Esophagus (tissue), 2 donors: Measurements from ENCODE around the gene GZMM. TPM values are rescaled to one million over a fixed set of nuclear protein-coding genes. Genes with fewer than 3 reads are reported as not detected.
A peak's percentile ranks its signal among the peaks of the same experiment; 100 is the strongest.

Experiments
- H3K27ac ChIP-seq, 2 donors: one replicate each; pipeline ENCODE4 v1.5.1; 2013; ENCODE audit warnings: low read depth in 2 of 2, mild to moderate bottlenecking in 2 of 2, inconsistent platforms in 1 of 2, low read length in 1 of 2, moderate library complexity in 1 of 2
- H3K27me3 ChIP-seq, 2 donors: one replicate each; pipeline ENCODE4 v1.6.1; 2013; ENCODE audit warnings: low read length in 2 of 2, control low read depth in 1 of 2, mild to moderate bottlenecking in 1 of 2; ENCODE audit not compliant: insufficient read depth in 2 of 2, control insufficient read depth in 1 of 2
- H3K36me3 ChIP-seq, 2 donors: one replicate each; pipeline ENCODE4 v1.6.1; 2013; ENCODE audit warnings: low read length in 1 of 2; ENCODE audit not compliant: control insufficient read depth in 2 of 2, insufficient read depth in 2 of 2
- H3K4me1 ChIP-seq, 2 donors: one replicate each; pipeline ENCODE4 v1.6.1; 2013; ENCODE audit warnings: low read length in 1 of 2; ENCODE audit not compliant: control insufficient read depth in 2 of 2, insufficient read depth in 2 of 2
- H3K4me3 ChIP-seq, 2 donors: one replicate each; pipeline ENCODE4 v1.5.1; 2013; ENCODE audit warnings: low read length in 2 of 2, mild to moderate bottlenecking in 2 of 2, low read depth in 1 of 2, moderate library complexity in 1 of 2
- H3K9me3 ChIP-seq, 2 donors: one replicate each; pipeline ENCODE4 v1.6.1; 2013; ENCODE audit warnings: mild to moderate bottlenecking in 2 of 2, low read depth in 1 of 2, low read length in 1 of 2, moderate library complexity in 1 of 2; ENCODE audit not compliant: control insufficient read depth in 2 of 2, insufficient read depth in 1 of 2
- WGBS, 2 donors: extraction: QIAGEN DNeasy Blood & Tissue Kit; methylation state at CpG; one replicate each; pipeline ENCODE4 v1.1.7; 2013; 5-methylcytosine and 5-hydroxymethylcytosine counted together
- polyA plus RNA-seq, 2 donors: library from polyadenylated mRNA; stranded (reverse); fragments of 200-250 nt; gene quantifications; one replicate each; pipeline ENCODE4 v1.2.3, GENCODE V29; 2013
- donor health status: healthy with polysubstance abuse.
- donor health status: Bipolar disorder and iron deficiency.

Gene GZMM
- polyA plus RNA-seq, 2 donors: 0.86 to 1.1 TPM

DNA sequence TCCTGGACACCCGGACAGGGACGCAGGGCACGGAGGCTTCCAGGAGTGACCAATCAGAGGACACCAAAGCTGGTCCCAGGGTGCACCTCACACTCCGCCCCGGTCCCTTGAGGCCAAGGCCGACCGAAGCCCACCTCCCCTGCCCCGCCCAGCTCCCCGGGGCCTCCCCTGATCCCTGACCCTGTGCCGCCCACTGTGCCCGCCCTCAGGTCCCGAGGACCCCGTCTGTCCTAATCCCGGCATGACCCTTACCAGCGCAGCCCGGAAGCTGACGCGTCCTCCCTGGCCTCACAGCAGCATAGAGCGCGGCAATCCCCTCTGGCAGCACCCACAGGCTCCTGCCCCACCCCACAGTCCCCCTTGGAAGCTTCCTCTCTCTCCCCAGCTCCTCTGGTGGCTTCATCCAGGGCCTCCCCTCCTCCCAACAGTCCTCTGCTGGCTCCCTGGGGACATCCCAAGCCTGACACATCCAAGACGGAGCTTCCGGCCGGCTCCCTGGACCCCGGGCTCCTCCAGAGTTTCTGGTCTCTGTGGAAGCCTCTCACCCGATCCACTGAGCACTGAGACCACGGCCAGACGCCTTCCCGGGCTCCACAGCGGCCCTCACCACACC lies 19.7 kb upstream of the GZMM start:
- Histone ChIP-seq H3K27me3 (no peaks in the 10 kb centered on the region), H3K9me3 (no peaks in the 10 kb centered on the region), H3K27ac (no peak overlapping the region), H3K36me3 (no peaks in the 10 kb centered on the region), H3K4me1 (peaks cover 0 to 3% of the 10 kb centered on the region in 2 donors), H3K4me3 (no peak overlapping the region)
- 57 to 68% methylated on average over 29 of the region's 29 CpGs for WGBS, 2 donors

DNA sequence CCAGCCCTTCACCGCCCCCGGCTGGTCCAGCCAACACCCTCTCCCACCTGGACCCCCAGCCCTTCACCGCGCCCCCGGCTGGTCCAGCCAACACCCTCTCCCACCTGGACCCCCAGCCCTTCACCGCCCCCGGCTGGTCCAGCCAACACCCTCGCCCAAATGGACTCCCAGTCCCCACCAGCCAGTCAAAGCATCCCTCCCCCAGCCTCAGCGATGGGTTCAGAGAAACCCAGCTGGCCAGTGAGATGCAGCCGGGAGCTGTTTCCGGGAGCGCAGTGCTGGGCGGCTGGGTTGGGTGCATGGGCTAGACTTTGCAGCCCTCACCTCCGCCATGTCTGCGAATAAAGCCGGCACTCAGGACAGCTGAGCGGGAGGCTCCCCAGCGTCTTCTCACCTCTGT lies 18.8 kb upstream of the GZMM start:
- Histone ChIP-seq H3K36me3 (no peaks in the 10 kb centered on the region), H3K4me3 (no peak overlapping the region), H3K27ac (no peak overlapping the region), H3K9me3 (no peaks in the 10 kb centered on the region), H3K27me3 (no peaks in the 10 kb centered on the region), H3K4me1 (peaks cover 0 to 3% of the 10 kb centered on the region in 2 donors)
- 77 to 83% methylated on average over 18 of the region's 18 CpGs for WGBS, 2 donors

DNA sequence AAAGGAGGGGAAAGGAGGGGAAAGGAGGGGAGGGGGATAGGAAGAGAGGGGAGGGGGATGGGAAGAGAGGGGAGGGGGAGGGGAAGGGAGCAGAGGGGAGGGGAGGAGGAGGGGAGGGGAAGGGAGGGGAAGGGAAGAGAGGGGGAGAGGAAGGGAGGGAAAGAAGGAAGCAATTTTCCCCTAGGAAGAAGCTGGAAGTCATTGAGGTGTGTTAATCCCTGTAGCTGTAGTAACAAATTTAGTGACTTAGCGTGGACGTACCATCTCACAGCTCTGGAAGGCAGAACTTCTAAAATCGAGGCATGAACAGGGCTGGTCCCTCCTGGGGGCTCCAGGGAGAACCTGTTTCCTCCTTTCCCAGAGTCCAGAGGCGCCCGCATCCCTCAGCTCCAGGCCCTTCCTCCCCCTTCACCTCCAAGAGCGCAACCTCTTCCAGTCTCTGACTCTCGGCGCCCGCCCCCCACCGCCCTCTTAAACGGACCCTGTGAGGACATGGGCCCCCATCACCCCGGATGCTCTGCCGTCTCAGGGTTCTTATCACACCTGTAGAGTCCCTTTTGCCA lies 17.9 kb upstream of the GZMM start:
- no peaks in the 10 kb centered on the region for H3K27me3 ChIP-seq
- H3K27ac ChIP-seq: no peak overlapping the region
- H3K36me3 ChIP-seq: no peaks in the 10 kb centered on the region
- no peaks in the 10 kb centered on the region for H3K9me3 ChIP-seq
- H3K4me1 ChIP-seq: peaks cover 0 to 3% of the 10 kb centered on the region in 2 donors
- no peak overlapping the region for H3K4me3 ChIP-seq
- 48 to 49% methylated on average over 13 of the region's 13 CpGs for WGBS, 2 donors

DNA sequence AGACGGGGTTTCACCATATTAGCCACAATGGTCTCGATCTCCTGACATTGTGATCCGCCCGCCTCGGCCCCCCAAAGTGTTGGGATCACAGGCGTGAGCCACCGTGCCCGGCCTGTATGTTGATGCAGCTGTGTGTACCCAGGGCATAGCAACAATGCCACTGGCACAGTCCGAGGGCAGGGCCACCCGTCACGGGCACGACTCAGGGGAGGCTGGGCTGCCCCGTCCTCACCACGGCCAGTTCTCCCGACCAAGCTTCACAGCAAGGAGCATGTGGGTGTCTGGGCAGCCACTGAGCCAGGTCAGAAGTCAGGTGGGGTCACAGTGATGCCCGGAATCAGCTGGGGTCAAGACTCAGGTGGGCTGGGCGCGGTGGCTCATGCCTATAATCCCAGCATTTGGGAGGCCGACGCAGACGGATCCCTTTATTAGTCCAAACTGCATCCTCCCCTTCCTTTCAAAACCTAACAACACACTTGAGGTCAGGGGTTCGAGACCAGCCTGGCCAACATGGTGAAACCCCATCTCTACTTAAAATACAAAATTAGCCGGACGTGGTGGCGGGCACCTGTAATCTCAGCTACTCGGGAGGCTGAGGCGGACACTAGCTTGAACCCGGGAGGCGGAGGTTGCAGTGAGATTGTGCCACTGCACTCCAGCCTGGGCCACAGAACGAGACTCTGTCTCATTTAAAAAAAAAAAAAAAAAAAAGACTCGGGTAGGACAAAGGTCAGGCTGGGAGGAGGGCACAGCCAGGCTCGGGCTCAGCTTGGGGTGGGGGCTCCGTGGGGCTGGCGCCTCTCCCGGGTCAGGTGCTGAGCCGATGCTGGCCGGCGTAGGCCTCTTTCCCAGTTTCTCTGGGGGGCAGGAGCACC lies 13.5 kb upstream of the GZMM start:
- Histone ChIP-seq H3K9me3 (no peaks in the 10 kb centered on the region), H3K27me3 (no peaks in the 10 kb centered on the region), H3K4me3 (peak overlapping the region; percentile 93 to 94), H3K36me3 (no peaks in the 10 kb centered on the region), H3K27ac (peak overlapping the region; percentile 93 to 95), H3K4me1 (peaks cover 0 to 17% of the 10 kb centered on the region in 2 donors)
- WGBS, 2 donors: 65% methylated on average over 37 to 38 of the region's 38 CpGs

DNA sequence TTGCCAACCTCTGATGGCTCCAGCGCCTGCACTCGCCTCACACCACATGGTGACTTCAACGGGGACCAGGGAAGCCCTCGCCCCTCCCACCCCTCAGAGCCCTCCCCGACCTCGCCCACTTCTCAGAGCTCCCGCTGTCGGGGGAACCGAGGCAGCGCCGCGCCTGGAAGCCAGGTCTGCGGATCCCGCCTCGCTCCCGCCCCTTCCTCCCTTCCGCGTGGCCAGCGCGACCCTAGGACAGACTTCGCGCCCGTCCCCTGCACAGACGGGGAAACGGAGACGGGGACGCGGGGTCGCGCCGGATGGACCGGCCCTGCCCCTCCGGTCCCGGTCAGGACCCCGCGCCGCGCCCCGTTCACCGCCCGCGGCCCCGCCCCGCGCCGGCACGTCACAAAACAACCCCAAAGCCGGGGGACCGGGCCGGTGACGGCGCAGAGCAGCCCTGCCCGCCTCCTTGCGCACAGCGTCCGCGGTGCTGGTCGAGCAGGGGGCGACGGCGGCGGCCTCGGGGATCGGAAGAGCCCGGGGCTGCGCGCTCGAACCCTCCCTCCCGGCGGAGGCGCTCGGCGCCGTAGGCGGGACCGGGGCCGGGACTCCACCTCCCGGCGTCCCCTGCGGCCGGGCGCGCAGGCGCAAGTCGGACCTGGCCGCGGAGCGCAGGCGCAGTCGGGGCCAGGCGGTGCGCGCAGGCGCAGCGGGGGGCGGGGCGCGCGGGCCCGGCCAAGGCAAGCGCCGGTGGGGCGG lies 12.7 kb upstream of the GZMM start:
- 1% methylated on average over 67 to 103 of the region's 103 CpGs for WGBS, 2 donors
- H3K4me1 ChIP-seq: peaks cover 0 to 19% of the 10 kb centered on the region in 2 donors

DNA sequence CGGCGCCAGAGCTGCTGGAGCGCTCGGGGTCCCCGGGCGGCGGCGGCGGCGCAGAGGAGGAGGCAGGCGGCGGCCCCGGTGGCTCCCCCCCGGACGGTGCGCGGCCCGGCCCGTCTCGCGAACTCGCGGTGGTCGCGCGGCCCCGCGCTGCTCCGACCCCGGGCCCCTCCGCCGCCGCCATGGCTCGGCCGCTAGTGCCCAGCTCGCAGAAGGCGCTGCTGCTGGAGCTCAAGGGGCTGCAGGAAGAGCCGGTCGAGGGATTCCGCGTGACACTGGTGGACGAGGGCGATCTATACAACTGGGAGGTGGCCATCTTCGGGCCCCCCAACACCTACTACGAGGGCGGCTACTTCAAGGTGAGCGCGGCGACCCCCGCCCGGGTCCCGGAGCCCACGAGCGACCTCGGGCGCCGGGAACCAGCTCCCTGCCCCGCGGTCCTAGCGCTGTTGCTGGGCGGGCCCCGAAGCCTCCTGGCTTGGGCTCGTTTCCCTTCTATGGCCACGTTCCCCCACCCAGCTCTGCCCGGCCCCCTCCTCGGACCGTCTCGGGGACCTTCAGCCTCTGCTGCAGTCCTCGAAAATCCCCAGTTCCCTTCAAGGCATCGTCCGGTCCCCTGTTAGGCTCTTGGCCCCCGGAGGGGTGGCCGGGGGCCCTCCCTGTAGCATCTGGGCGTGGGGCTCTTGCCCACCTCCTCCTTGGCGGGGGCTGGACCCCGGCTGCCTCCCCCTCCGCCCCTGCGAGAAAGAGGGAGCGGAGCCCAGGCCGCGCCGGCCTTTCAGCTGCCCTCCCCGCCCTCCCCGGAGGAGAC lies 11.9 kb upstream of the GZMM start, which contains the start of gene CDC34:
CDC34 (plus strand) TSS at position 8 of the 808 bp plus-strand sequence; CDS start at position 180, 172 bp downstream.
- Histone ChIP-seq H3K27ac (peak within 1 kb of the TSS; percentile 93 to 95), H3K4me3 (peak within 1 kb of the TSS; percentile 94 to 98), H3K9me3 (no peaks in the 10 kb centered on the region), H3K36me3 (peaks cover 0 to 16% of the 10 kb centered on the region in 2 donors), H3K4me1 (peaks cover under 1 to 19% of the 10 kb centered on the region in 2 donors), H3K27me3 (no peaks in the 10 kb centered on the region)
- 0 to 1% methylated on average over 50 to 84 of the region's 84 CpGs for WGBS, 2 donors

More for the DNA sequence above, 12.7 kb upstream of the GZMM start:
- Histone ChIP-seq H3K4me3 (peak overlapping the region; percentile 94 to 98), H3K27me3 (no peaks in the 10 kb centered on the region), H3K36me3 (peaks cover 0 to 8% of the 10 kb centered on the region in 2 donors), H3K9me3 (no peaks in the 10 kb centered on the region), H3K27ac (peak overlapping the region; percentile 93 to 95)

DNA sequence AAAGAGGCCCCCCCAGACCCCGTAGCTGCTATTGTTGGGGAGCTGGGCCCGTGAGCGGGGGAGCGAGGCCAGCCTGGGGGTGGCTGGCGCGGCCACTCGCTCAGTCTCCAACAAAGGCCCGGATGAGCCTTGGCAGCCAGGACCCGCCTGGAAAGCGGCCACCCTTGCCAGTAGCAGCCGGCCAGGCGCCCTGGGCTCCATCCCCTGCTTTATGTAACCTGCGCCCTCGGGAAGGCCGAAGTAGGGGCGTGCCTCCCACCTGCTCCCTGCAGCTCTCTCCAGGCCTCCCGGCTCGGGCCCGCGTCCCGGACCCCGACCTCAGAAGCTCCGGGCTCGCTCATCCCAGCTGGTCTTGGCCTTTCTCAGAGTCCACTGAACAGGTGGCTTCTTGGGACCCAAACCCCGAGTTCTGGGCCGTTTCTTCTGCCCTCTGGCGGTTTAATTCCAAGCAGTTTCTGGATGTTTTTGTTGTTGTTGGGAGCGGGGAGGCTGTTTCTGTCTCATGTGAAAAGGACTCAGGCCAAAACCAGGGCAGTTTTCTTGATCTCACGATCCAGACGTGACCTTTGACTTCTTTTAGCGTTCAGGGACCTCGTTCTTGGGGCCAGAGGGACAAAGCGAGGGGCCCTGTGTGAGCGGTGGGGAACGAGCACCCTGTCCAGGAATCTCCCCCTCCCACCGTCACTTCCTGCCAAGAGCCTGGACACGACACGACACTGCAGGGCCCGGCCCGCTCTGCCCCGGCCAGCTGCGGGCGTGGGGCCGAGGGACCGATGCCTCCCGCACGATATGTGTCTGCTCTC lies 11.1 kb upstream of the GZMM start:
- H3K9me3 ChIP-seq: no peaks in the 10 kb centered on the region
- H3K27ac ChIP-seq: peak overlapping the region; percentile 74 to 95
- 1% methylated on average over 45 to 47 of the region's 47 CpGs for whole genome bisulfite sequencing, 2 donors
- H3K27me3 ChIP-seq: no peaks in the 10 kb centered on the region
- H3K4me1 ChIP-seq: peaks cover 3 to 19% of the 10 kb centered on the region in 2 donors
- H3K36me3 ChIP-seq: peaks cover 0 to 18% of the 10 kb centered on the region in 2 donors
- H3K4me3 ChIP-seq: peak overlapping the region; percentile 94 to 98

DNA sequence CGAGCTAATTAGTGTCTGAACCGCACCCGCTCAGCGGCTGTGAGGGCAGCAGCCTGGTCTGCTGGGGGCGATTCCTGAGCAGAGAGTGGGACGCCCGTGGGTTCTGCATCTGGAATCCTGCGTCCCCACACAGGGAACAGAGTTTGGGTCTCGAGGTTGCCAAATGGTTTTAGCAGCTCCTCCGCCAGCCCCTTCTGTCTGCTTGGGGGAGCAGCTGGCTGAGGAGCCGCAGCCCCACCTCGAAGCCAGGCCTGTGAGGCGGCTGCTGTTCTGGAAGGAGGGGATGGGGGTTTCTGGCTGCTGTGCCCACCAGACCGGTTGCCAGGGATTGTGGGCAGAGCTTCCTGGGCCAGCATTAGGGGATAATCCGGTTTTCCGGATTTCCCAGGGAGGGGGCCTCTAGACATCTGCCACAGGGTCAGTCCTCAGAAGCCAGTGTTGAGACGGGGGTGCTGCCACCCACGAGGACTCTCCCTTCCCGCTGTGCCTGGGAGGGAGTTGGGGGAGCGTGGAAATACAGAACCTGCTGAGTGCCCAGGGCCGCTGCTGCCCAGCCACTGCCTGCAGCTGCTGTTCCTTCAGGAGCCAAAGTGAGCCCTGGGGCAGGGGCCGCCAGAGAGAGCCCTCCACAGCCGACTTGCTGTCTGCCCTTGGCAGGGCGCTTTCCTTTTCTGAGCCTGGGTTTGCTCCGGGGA lies 10.3 kb upstream of the GZMM start:
- WGBS, 2 donors: 28 to 36% methylated on average over 25 of the region's 25 CpGs
- Histone ChIP-seq H3K36me3 (peaks cover 0 to 24% of the 10 kb centered on the region in 2 donors), H3K4me3 (peak overlapping the region; percentile 94 to 98), H3K27me3 (no peaks in the 10 kb centered on the region), H3K9me3 (no peaks in the 10 kb centered on the region), H3K27ac (peak overlapping the region; percentile 74 to 95), H3K4me1 (peaks cover 3 to 19% of the 10 kb centered on the region in 2 donors)
